HG03095 (cell line): ENCODE measurements around the gene BLTP2.
"Not testable (repeated sequence)": the region's sequence is repeated elsewhere in the genome, so short reads cannot be mapped to it uniquely, and the experiment has no call there.

Source experiments
- ATAC-seq: cut with Tn5 transposase; IDR thresholded peaks from one replicate; pipeline ENCODE4 v1.9.1; 2021; ENCODE audit warnings: moderate library complexity; ENCODE audit not compliant: unreplicated experiment

The BLTP2 gene

GRCh38 chr17:28644787-28645575, at the start of gene BLTP2:
Gene BLTP2, minus strand, starts transcription at chr17:28645158. Its CDS starts 102 bp downstream, at chr17:28645056.
- peak; percentile 89 for ATAC-seq

- no peak for ATAC-seq
These were observed 48.9 kb upstream of the BLTP2 start for GRCh38 chr17:28693869-28694268.

- ATAC-seq, result no peak
These were observed 44.1 kb upstream of the BLTP2 start for GRCh38 chr17:28689011-28689410.

- ATAC-seq, result no peak
These were observed 43.5 kb upstream of the BLTP2 start for GRCh38 chr17:28688481-28688880.

- ATAC-seq, result no peak
These were observed 41.3 kb upstream of the BLTP2 start for GRCh38 chr17:28686296-28686695.

GRCh38 chr17:28685366-28685765, 40.4 kb upstream of the BLTP2 start:
- ATAC-seq, result no peak

- no peak for ATAC-seq
These were observed 40.0 kb upstream of the BLTP2 start for GRCh38 chr17:28684963-28685362.

- ATAC-seq, result no peak
These were observed 37.7 kb upstream of the BLTP2 start for GRCh38 chr17:28682655-28683054.

- no peak for ATAC-seq
These were observed 31.0 kb upstream of the BLTP2 start for GRCh38 chr17:28675980-28676379.

- no peak for ATAC-seq
These were observed 30.5 kb upstream of the BLTP2 start for GRCh38 chr17:28675490-28675889.

GRCh38 chr17:28669918-28670317, 25.0 kb upstream of the BLTP2 start:
- ATAC-seq, result no peak

GRCh38 chr17:28667870-28668269, 22.9 kb upstream of the BLTP2 start:
- ATAC-seq, result no peak

- ATAC-seq, result no peak
These were observed 21.0 kb upstream of the BLTP2 start for GRCh38 chr17:28665994-28666393.

- no peak for ATAC-seq
These were observed 18.8 kb upstream of the BLTP2 start for GRCh38 chr17:28663723-28664122.

GRCh38 chr17:28662527-28662829, 17.5 kb upstream of the BLTP2 start:
- ATAC-seq, result no peak

GRCh38 chr17:28661635-28662526, 16.9 kb upstream of the BLTP2 start, which contains the start of the genes SDF2 and SUPT6H:
Gene SDF2, minus strand, starts transcription at chr17:28661906. Its CDS starts 30 bp downstream, at chr17:28661876.
Gene SUPT6H, plus strand, starts transcription at chr17:28662205. Its CDS starts 11,197 bp downstream, at chr17:28673402.
- ATAC-seq, result peak; percentile 69

GRCh38 chr17:28659497-28659881, 14.5 kb upstream of the BLTP2 start:
- not testable (repeated sequence) for ATAC-seq

GRCh38 chr17:28658766-28659496, 14.0 kb upstream of the BLTP2 start:
- ATAC-seq, result not testable (repeated sequence)

GRCh38 chr17:28658342-28658741, 13.4 kb upstream of the BLTP2 start:
- not testable (repeated sequence) for ATAC-seq

- no peak for ATAC-seq
These were observed 12.8 kb upstream of the BLTP2 start for GRCh38 chr17:28657756-28658155.

GRCh38 chr17:28655160-28655559, 10.2 kb upstream of the BLTP2 start:
- no peak for ATAC-seq
